Dendritic cell treated with granulocyte-macrophage colony-stimulating factor and Interleukin-4, amounts not matched to agents 40 ng/mL and 50 ng/mL, for 4 days (primary cell): ENCODE data around the gene MZT2A.
"Not testable (repeated sequence)": the region's sequence is repeated elsewhere in the genome, so short reads cannot be mapped to it uniquely, and the experiment has no call there.

Experiments used
- H3K27ac Mint-ChIP-seq: one replicate; pipeline ENCODE4 v1.8.0; 2022; ENCODE audit warnings: mild to moderate bottlenecking, mixed read lengths
- H3K27me3 Mint-ChIP-seq: one replicate; pipeline ENCODE4 v1.8.0; 2022; ENCODE audit warnings: mild to moderate bottlenecking, mixed read lengths
- H3K36me3 Mint-ChIP-seq: one replicate; pipeline ENCODE4 v1.8.0; 2022; ENCODE audit warnings: low read depth, mixed read lengths
- H3K4me1 Mint-ChIP-seq: one replicate; pipeline ENCODE4 v1.8.0; 2022; ENCODE audit warnings: low read depth, mixed read lengths
- H3K4me3 Mint-ChIP-seq: one replicate; pipeline ENCODE4 v1.8.0; 2022; ENCODE audit warnings: mild to moderate bottlenecking, moderate library complexity, mixed read lengths
- H3K9me3 Mint-ChIP-seq: one replicate; pipeline ENCODE4 v1.8.0; 2022; ENCODE audit warnings: mixed read lengths
- intact Hi-C: fragments of 100-400 bp; cut with micrococcal nuclease; formaldehyde crosslinking; loops from one replicate; pipeline ENCODE4 v1.15.0; 2022

MZT2A gene

DNA sequence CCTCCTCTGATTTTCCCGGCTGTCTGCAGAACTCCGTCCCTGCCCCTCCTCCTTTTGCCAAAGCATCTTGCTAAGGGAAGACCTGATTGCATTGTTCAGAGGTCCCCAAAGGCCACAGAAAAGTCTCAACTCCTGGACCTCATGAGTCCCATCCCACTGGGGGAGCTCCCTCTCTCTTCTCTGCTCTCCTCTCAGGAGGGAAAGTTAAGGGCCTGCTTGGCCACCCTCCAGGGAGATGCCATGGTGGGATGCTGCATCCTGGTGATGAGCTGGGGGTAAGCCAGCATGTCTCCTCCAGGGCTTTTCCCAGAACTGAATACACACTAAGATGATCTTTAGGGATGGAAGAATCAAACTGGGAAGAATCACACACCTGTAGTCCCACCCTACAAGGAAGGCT, 18.9 kb downstream of the MZT2A start:
- H3K36me3 Mint-ChIP-seq, intact Hi-C loops, H3K27me3 Mint-ChIP-seq, H3K4me3 Mint-ChIP-seq, H3K27ac Mint-ChIP-seq, H3K4me1 Mint-ChIP-seq: not testable (repeated sequence)
- H3K9me3 Mint-ChIP-seq, result peaks cover 15% of the 10 kb centered on the region

DNA sequence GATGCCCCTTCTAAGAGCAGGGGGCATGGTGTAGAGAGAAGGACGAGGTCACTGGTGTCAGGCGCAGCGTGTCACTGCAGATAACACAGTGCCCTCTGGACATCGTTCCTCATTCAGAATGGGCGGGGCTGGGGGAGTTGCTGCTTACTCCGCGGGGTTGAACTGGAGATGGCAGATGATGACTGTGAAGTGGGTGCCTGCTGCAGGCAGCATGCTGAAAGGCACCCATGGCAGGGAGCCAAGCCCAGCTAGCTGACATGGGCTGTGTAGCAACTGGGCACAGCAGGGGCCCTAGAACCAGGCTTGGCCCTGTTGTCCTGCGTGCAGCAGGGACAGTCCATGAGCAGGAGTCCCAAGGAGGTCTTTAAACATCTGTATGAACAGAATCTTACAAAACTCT, 20.6 kb downstream of the MZT2A start:
- H3K27me3 Mint-ChIP-seq, H3K9me3 Mint-ChIP-seq, H3K36me3 Mint-ChIP-seq, H3K27ac Mint-ChIP-seq, H3K4me3 Mint-ChIP-seq, H3K4me1 Mint-ChIP-seq, intact Hi-C loops: not testable (repeated sequence)

DNA sequence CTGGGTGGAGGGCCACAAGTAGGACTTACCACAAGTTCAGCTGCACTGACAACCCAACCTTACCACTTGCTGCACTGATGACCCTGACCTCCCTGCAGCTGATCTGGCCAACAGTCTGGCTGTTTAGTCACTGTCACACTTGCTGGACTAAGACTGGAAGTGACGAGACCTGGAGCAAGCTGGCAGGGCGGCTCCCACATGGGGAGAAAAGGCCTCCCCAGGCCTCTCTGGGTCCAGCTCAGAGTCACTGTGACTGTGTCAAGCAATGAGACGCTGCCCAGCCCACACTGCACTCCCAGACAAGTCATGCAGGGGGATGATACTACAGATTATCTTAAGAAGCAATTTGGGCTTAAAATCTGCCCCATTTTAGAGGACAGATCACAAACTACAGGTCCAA, 21.3 kb downstream of the MZT2A start:
- H3K9me3 Mint-ChIP-seq, H3K36me3 Mint-ChIP-seq, H3K4me3 Mint-ChIP-seq, intact Hi-C loops, H3K4me1 Mint-ChIP-seq, H3K27ac Mint-ChIP-seq, H3K27me3 Mint-ChIP-seq: not testable (repeated sequence)

DNA sequence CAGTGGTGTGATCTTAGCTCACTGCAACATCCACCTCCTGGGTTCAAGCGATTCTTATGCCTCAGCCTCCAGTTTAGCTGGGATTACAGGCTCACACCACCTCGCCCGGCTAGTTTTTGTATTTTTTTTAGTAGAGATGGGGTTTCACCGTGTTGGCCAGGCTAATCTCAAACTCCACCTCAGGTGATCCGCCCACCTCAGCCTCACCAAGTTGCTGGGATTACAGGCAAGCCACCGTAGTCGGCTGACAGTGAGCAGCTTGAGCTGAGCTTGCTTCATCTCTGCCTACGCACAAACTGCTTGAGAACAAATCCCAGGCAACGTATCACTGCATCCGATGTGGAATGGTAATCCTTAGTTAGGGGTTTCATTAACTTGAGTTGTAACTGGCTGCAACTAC, 24.5 kb downstream of the MZT2A start:
- H3K9me3 Mint-ChIP-seq, H3K27me3 Mint-ChIP-seq, H3K27ac Mint-ChIP-seq, intact Hi-C loops, H3K4me1 Mint-ChIP-seq, H3K4me3 Mint-ChIP-seq, H3K36me3 Mint-ChIP-seq: not testable (repeated sequence)

DNA sequence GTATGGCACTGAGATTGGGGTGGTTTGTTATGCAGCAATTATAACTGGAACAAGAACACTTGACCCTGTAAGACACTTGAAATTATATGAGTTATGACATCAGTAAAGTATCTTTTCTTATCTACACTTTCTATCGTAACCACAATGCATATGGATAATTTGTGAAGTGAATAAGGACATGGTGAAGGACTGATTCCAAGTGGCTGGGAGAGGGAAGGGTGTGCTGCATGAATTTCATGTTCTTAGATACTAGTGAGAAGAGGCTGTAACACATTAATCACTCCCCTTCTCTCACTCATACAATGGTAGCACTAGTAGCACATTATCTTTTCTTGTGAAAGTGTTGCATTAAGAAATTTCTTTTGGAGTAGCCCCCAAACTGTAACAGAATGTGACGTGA, 37.3 kb downstream of the MZT2A start:
- H3K4me3 Mint-ChIP-seq, result not testable (repeated sequence)

DNA sequence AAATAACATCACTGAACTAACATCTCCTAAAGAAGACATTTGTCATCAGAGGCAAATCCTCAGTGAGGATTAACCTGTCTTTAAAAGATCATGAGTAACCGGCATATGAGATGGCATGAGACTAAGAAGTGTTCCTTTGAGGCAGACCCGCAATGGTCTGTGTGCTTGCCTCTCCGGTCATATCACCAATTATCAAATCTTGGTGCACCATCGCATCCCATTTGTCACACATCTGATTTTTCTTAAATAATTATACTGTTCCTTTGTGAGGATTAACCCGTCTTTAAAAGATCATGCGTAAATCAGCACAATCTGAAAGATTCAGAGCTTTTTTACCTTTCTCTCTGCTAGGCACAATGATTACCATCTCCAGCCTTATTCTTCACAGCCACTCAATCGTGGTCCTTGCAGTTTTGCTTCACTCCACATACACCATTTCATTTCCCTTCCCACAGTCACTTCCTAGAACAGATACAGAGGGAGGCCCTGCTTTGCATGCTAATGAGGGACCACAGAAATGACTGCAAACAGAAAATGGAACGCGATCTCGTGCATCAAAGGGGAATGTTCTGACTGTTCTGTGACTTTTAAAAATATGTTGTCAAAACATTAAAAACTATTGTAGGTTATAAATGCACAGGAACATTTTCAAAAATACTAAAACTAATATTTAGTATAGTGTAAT, 40.8 kb downstream of the MZT2A start:
- H3K4me1 Mint-ChIP-seq, H3K9me3 Mint-ChIP-seq, H3K4me3 Mint-ChIP-seq, H3K27me3 Mint-ChIP-seq, intact Hi-C loops, H3K27ac Mint-ChIP-seq, H3K36me3 Mint-ChIP-seq: not testable (repeated sequence)

More for the DNA sequence above, 37.3 kb downstream of the MZT2A start:
- H3K4me1 Mint-ChIP-seq, intact Hi-C loops, H3K9me3 Mint-ChIP-seq, H3K36me3 Mint-ChIP-seq, H3K27ac Mint-ChIP-seq: not testable (repeated sequence)
- H3K27me3 Mint-ChIP-seq, result peaks cover 10% of the 10 kb centered on the region

DNA sequence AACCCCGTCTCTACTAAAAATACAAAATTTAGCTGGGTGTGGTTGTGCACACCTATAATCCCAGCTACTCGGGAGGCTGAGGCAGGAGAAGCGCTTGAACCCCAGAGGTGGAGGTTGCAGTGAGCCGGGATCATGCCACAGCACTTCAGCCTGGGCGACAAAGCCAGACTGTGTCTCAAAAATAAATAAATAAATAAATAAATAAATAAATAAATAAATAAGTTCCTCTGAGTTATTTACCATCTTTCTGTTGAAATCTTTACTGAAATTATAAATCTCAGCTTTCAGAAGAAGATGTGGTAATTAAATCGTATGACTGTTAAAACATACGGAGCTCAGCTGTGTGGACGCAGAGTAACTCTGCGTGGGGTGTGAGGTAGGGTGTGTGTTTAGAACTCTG, 44.2 kb downstream of the MZT2A start:
- H3K27me3 Mint-ChIP-seq, H3K27ac Mint-ChIP-seq, H3K4me3 Mint-ChIP-seq, H3K36me3 Mint-ChIP-seq, H3K9me3 Mint-ChIP-seq, H3K4me1 Mint-ChIP-seq, intact Hi-C loops: not testable (repeated sequence)

DNA sequence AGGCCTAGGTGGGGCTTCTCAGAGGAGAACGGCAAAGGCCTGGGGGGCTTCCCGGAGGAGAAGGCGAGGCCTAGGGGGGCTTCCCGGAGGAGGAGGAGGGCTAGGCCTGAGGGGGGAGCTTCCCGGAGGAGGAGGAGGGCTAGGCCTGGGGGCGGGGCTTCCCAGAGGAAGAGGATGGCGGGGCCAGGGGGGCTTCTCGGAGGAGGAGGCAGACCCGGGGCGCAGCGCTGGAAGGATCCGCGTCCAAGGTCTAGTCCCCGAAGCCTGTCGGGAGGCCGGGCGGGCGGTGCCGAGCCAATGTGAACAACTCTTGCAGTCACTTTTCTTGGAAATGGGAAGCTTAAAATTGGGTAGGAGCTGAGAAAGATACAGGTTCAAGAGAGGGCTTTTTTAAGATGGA, 46.3 kb downstream of the MZT2A start:
- Mint-ChIP-seq H3K9me3 (no peaks in the 10 kb centered on the region), H3K27ac (no peak overlapping the region), H3K4me1 (no peaks in the 10 kb centered on the region), H3K27me3 (peaks cover 1% of the 10 kb centered on the region), H3K36me3 (no peaks in the 10 kb centered on the region), H3K4me3 (no peak overlapping the region)
- intact Hi-C loops, result no loop called here

DNA sequence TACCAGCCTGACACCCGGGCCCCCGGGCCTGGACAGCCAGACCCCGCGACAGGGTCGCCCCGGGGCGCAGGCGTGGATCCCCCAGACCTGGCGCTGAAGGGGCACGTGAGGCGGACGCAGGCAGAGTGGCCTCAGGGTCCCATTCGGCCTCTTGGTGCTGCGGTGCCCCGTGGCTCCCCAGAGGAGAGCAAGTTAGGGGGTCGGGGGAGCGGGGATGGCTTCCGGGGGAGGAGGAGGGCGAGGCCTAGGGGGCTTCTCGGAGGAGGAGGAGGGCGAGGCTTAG, 46.7 kb downstream of the MZT2A start:
- H3K4me3 Mint-ChIP-seq, H3K36me3 Mint-ChIP-seq, intact Hi-C loops, H3K4me1 Mint-ChIP-seq, H3K9me3 Mint-ChIP-seq, H3K27me3 Mint-ChIP-seq, H3K27ac Mint-ChIP-seq: not testable (repeated sequence)

DNA sequence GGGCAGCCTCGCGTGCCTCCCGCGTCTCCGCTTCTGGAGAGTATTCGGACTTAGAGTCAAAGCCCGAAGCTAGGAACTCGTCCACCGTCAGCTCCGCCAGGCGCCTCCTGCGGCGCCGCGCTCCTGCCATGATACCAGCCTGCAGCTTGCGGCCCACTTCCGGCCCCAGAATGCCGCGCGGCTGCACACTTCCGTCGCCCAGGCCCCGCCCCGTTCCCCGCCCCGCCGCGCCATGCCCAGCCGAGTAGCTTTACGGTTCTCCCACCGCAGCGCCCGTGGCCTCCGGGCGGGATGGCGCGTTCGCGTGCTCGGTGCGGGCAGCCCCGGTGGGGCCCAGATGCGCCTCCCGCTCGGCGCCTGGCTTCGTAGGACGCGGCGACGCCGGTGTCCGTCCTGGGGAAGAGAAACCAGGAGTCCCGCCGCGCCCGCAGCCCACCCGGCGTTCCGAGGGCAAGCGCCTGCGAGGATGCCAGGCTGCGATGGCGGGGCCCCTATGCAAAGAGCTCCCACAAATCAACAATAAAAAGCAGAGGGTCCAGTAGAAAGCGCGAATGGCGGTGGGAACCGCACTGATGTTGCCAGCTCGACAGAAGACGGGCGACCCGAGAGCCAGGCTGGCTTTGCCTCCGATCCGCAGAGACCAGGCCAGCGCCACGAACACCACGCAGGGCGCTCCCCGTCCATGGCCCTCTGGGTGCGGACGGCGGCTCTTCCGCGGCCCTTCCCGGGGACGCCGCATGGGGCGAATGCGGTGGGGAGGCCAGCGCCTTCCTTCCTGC, 47.3 kb downstream of the MZT2A start:
- H3K9me3 Mint-ChIP-seq, H3K4me1 Mint-ChIP-seq, H3K27ac Mint-ChIP-seq, H3K4me3 Mint-ChIP-seq, intact Hi-C loops, H3K27me3 Mint-ChIP-seq, H3K36me3 Mint-ChIP-seq: not testable (repeated sequence)

DNA sequence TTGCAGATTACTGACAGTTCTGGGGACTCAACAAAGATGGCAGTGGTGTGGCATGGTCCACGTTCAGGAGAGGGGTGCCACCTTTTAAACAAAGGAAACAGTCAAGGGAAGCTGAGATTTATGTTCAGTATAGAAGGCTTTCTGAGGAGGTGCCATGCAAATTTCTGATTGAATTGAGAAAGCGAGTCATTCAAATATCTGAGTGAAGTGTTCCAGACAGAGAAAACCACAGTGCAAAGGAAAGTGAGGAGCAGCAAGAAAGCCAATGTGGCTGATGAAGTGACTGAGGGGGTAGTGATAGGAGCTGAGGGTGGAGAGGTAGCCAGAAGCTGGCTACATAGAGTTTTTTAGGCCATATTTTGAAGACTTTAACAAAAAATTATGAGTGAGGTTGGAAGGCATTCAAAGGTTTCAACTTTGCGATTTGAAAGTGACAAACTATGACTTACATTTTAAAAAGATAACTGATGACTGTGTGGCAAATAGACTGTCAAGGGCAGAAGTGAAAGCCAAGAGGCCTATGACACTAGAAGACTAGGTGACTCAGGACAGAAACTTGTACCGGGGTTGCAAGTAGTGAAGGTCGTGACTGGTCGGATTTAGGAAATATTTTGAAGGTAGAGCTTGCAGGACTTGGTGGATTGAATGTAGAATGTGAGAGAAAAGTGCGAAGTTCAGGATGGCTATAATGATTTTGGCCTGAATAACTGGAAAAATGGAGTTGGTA, 51.3 kb downstream of the MZT2A start:
- H3K27ac Mint-ChIP-seq, intact Hi-C loops, H3K27me3 Mint-ChIP-seq: not testable (repeated sequence)

More for the DNA sequence above, 51.3 kb downstream of the MZT2A start:
- not testable (repeated sequence) for H3K4me3 Mint-ChIP-seq, H3K4me1 Mint-ChIP-seq, H3K36me3 Mint-ChIP-seq, H3K9me3 Mint-ChIP-seq
